DND-41 (cell line): ENCODE data around the gene AGAP1.

ENCODE experiments used
- EZH2 ChIP-seq: IDR thresholded peaks from 3 replicates; pipeline ENCODE4 v1.6.1; 2012; ENCODE audit warnings: borderline replicate concordance, low read depth, mild to moderate bottlenecking, moderate library complexity, low read length, inconsistent platforms; ENCODE audit not compliant: severe bottlenecking
- TF ChIP-seq, protein P1 (sequence below): IDR thresholded peaks from 2 replicates; pipeline ENCODE4 v1.5.1; 2012; ENCODE audit warnings: borderline replicate concordance, low read length, moderate library complexity, mild to moderate bottlenecking; ENCODE audit not compliant: poor library complexity, severe bottlenecking; ENCODE audit errors: extremely low read depth

DNA sequence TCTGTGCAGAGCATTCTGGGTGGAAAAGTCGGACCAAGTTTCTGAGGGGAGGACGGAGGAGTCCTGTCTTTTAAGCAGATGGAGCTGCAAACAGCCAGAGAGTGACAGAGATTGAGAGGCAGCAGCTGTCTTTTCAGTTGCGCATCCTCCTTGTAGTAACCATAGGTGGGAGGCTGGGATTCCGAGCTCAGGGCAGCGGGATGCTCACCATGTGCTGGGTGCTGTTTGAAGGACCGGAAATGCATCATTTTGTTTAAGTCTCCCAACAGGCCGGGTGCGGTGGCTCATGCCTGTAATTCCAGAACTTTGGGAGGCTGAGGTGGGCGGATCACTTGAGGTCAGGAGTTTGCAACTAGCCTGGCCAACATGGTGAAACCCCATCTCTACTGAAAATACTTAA, 93.4 kb downstream of the AGAP1 start:
- TF ChIP-seq, protein P1, sequence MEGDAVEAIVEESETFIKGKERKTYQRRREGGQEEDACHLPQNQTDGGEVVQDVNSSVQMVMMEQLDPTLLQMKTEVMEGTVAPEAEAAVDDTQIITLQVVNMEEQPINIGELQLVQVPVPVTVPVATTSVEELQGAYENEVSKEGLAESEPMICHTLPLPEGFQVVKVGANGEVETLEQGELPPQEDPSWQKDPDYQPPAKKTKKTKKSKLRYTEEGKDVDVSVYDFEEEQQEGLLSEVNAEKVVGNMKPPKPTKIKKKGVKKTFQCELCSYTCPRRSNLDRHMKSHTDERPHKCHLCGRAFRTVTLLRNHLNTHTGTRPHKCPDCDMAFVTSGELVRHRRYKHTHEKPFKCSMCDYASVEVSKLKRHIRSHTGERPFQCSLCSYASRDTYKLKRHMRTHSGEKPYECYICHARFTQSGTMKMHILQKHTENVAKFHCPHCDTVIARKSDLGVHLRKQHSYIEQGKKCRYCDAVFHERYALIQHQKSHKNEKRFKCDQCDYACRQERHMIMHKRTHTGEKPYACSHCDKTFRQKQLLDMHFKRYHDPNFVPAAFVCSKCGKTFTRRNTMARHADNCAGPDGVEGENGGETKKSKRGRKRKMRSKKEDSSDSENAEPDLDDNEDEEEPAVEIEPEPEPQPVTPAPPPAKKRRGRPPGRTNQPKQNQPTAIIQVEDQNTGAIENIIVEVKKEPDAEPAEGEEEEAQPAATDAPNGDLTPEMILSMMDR: no peak
- TF ChIP-seq EZH2: no peak
